Caco-2 (cell line): Measurements from ENCODE around the gene TBC1D9B. TPM values are rescaled to one million over a fixed set of nuclear protein-coding genes. Genes with fewer than 3 reads are reported as not detected.
"Not testable (repeated sequence)": the region's sequence is repeated elsewhere in the genome, so short reads cannot be mapped to it uniquely, and the experiment has no call there.

Experiments
- BruUV-seq: library from RNA; stranded (reverse); fragments of 400-500 nt; replicated peaks from 2 replicates; lab custom pipeline; 2021; lab: Mats Ljungman, UMichigan
- CTCF ChIA-PET: fragments of 300-600 bp; sonication (Branson Sonifier 250); formaldehyde crosslinking; loops from one replicate; lab custom pipeline; 2022; ENCODE audit warnings: antibody characterized with exemption; lab: Charles Lee
- POLR2A ChIA-PET: fragments of 300-600 bp; sonication (Branson Sonifier 250); formaldehyde crosslinking; loops from one replicate; lab custom pipeline; 2022; ENCODE audit warnings: antibody characterized with exemption; lab: Charles Lee
- DNase-seq, 2 experiments: peaks; one replicate each; pipeline versions ENCODE4 v3.0.0 to v3.0.0-alpha.2; 2020 to 2022
- H3K27me3 ChIP-seq: replicated peaks from 2 replicates; pipeline ENCODE4 v1.6.0; 2011; ENCODE audit warnings: low read length; ENCODE audit not compliant: control insufficient read depth, insufficient read depth
- H3K36me3 ChIP-seq: 2 replicates; pipeline ENCODE4 v1.5.1; 2011; ENCODE audit warnings: low read length; ENCODE audit not compliant: control insufficient read depth, insufficient read depth
- H3K4me1 ChIP-seq: fragments of 250-450 bp; sonication (Bioruptor Pico); 2 replicates; pipeline ENCODE4 v1.5.1; 2020; ENCODE audit warnings: mild to moderate bottlenecking
- H3K4me3 ChIP-seq: 2 replicates; pipeline ENCODE4 v1.5.1; 2011; ENCODE audit warnings: low read depth, mild to moderate bottlenecking, control low read depth, low read length
- H3K9me3 ChIP-seq: fragments of 250-450 bp; sonication (Bioruptor Pico); 2 replicates; pipeline ENCODE4 v1.5.1; 2020; ENCODE audit warnings: mild to moderate bottlenecking, moderate library complexity
- H3K27ac Mint-ChIP-seq: one replicate; pipeline ENCODE4 v1.8.0; 2022; ENCODE audit warnings: mixed read lengths; ENCODE audit not compliant: unreplicated experiment
- H3K27me3 Mint-ChIP-seq: one replicate; pipeline ENCODE4 v1.8.0; 2022; ENCODE audit warnings: mixed read lengths; ENCODE audit not compliant: insufficient read depth, unreplicated experiment
- H3K36me3 Mint-ChIP-seq: one replicate; pipeline ENCODE4 v1.8.0; 2022; ENCODE audit warnings: mild to moderate bottlenecking, mixed read lengths; ENCODE audit not compliant: insufficient read depth, unreplicated experiment
- H3K4me1 Mint-ChIP-seq: one replicate; pipeline ENCODE4 v1.8.0; 2022; ENCODE audit warnings: low read depth, mixed read lengths; ENCODE audit not compliant: unreplicated experiment
- H3K4me3 Mint-ChIP-seq: one replicate; pipeline ENCODE4 v1.8.0; 2022; ENCODE audit warnings: mild to moderate bottlenecking, moderate library complexity, mixed read lengths; ENCODE audit not compliant: unreplicated experiment
- H3K9me3 Mint-ChIP-seq: one replicate; pipeline ENCODE4 v1.8.0; 2022; ENCODE audit warnings: mixed read lengths; ENCODE audit not compliant: unreplicated experiment
- intact Hi-C: fragments of 100-400 bp; cut with micrococcal nuclease; formaldehyde crosslinking; loops from one replicate; pipeline ENCODE4 v1.10.0; 2022; ENCODE audit not compliant: unreplicated experiment
- total RNA-seq: library from RNA; stranded (reverse); gene quantifications from 2 replicates; pipeline ENCODE4 v1.2.3, GENCODE V29; 2022
- TF ChIP-seq, protein P1 (sequence below), 2 experiments: fragments of 200-600 bp in 1 of 2; IDR thresholded peaks; 1 replicate in 1 of 2; 2 replicates in 1 of 2; pipeline versions ENCODE4 v1.5.1 to v1.8.0; 2011 to 2022; ENCODE audit warnings: antibody characterized with exemption in 1 of 2, control low read depth in 1 of 2, inconsistent platforms in 1 of 2, low read depth in 1 of 2, low read length in 1 of 2, mild to moderate bottlenecking in 1 of 2, moderate library complexity in 1 of 2; ENCODE audit not compliant: insufficient read depth in 1 of 2, severe bottlenecking in 1 of 2, unreplicated experiment in 1 of 2

TBC1D9B gene
- total RNA-seq, 1 experiment from 2014 or later = 107 TPM

DNA sequence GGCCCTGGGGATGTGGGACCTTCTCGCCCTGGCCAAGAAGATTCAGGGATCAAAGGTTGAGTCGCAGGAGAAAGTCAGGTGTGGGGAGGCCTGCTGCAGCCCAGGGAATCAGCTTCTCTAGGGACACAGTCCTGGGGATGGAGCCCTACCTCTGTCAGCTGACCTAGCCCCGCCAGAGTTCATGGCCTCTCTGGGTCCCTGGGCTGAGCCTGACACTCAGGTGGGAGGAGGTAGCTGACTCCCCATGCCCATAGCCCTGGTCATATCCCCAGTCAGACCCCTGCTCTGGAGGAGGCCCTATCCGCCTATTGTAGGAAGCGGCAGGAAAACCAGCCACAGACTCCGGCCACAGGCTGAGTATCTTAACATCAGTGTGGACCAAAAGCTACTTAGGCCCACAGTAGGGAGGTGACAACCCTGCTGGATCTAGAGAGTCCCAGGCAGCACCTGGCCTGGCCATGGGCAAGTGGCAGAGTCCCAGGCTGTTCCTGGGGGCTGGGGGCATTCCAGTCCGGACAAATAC is 34.0 kb downstream of the TBC1D9B start:
- Histone ChIP-seq H3K27me3 (no peaks in the 10 kb centered on the region), H3K9me3 (no peaks in the 10 kb centered on the region), H3K4me3 (no peak overlapping the region), H3K4me1 (no peaks in the 10 kb centered on the region), H3K36me3 (peaks cover 2% of the 10 kb centered on the region)
- Mint-ChIP-seq H3K27ac (no peak overlapping the region), H3K4me3 (no peak overlapping the region), H3K36me3 (peaks cover 38% of the 10 kb centered on the region), H3K9me3 (no peaks in the 10 kb centered on the region), H3K4me1 (no peaks in the 10 kb centered on the region), H3K27me3 (no peaks in the 10 kb centered on the region)
- BruUV-seq = no TSS peak
- intact Hi-C loops = no loop called here
- TF ChIP-seq, protein P1, sequence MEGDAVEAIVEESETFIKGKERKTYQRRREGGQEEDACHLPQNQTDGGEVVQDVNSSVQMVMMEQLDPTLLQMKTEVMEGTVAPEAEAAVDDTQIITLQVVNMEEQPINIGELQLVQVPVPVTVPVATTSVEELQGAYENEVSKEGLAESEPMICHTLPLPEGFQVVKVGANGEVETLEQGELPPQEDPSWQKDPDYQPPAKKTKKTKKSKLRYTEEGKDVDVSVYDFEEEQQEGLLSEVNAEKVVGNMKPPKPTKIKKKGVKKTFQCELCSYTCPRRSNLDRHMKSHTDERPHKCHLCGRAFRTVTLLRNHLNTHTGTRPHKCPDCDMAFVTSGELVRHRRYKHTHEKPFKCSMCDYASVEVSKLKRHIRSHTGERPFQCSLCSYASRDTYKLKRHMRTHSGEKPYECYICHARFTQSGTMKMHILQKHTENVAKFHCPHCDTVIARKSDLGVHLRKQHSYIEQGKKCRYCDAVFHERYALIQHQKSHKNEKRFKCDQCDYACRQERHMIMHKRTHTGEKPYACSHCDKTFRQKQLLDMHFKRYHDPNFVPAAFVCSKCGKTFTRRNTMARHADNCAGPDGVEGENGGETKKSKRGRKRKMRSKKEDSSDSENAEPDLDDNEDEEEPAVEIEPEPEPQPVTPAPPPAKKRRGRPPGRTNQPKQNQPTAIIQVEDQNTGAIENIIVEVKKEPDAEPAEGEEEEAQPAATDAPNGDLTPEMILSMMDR (IDR thresholded peaks at IDR 0.05; ENCODE audit: insufficient read depth in 1 of 2, low read depth in 1 of 2, low read length in 1 of 2, severe bottlenecking in 1 of 2, unreplicated experiment in 1 of 2) = no peak
- ChIA-PET CTCF (interaction anchor here (0.7 kb wide), 1 partner anchor 9 kb away, joined by 4 read pairs; no protein-coding TSS in a partner anchor), POLR2A (no interaction called here)
- no peak for DNase-seq

GRCh38 chr5:179872828-179873575 is 34.7 kb downstream of the TBC1D9B start:
- ChIA-PET CTCF (no interaction called here), POLR2A (no interaction called here)
- Mint-ChIP-seq H3K4me3 (no peak overlapping the region), H3K27ac (no peak overlapping the region), H3K27me3 (no peaks in the 10 kb centered on the region), H3K9me3 (no peaks in the 10 kb centered on the region), H3K36me3 (peaks cover 44% of the 10 kb centered on the region), H3K4me1 (no peaks in the 10 kb centered on the region)
- H3K27me3 ChIP-seq = no peaks in the 10 kb centered on the region
- no TSS peak for BruUV-seq
- no peaks in the 10 kb centered on the region for H3K9me3 ChIP-seq
- H3K36me3 ChIP-seq = peaks cover 2% of the 10 kb centered on the region
- no peak overlapping the region for H3K4me3 ChIP-seq
- TF ChIP-seq, protein P1 (IDR thresholded peaks at IDR 0.05; ENCODE audit: insufficient read depth in 1 of 2, low read depth in 1 of 2, low read length in 1 of 2, severe bottlenecking in 1 of 2, unreplicated experiment in 1 of 2) = no peak
- H3K4me1 ChIP-seq = no peaks in the 10 kb centered on the region
- DNase-seq = no peak
- intact Hi-C loops = no loop called here

- Mint-ChIP-seq H3K36me3 (peaks cover 43% of the 10 kb centered on the region), H3K27me3 (no peaks in the 10 kb centered on the region), H3K9me3 (no peaks in the 10 kb centered on the region), H3K4me3 (no peak overlapping the region), H3K4me1 (no peaks in the 10 kb centered on the region), H3K27ac (no peak overlapping the region)
- ChIA-PET POLR2A (no interaction called here), CTCF (no interaction called here)
- Histone ChIP-seq H3K4me3 (no peak overlapping the region), H3K36me3 (peaks cover 2% of the 10 kb centered on the region), H3K27me3 (no peaks in the 10 kb centered on the region), H3K4me1 (no peaks in the 10 kb centered on the region), H3K9me3 (no peaks in the 10 kb centered on the region)
- intact Hi-C loops = no loop called here
- no peak for DNase-seq
- BruUV-seq = no TSS peak
- TF ChIP-seq, protein P1 (IDR thresholded peaks at IDR 0.05; ENCODE audit: insufficient read depth in 1 of 2, low read depth in 1 of 2, low read length in 1 of 2, severe bottlenecking in 1 of 2, unreplicated experiment in 1 of 2) = no peak
Observed at GRCh38 chr5:179872055-179872827, 35.5 kb downstream of the TBC1D9B start.

DNA sequence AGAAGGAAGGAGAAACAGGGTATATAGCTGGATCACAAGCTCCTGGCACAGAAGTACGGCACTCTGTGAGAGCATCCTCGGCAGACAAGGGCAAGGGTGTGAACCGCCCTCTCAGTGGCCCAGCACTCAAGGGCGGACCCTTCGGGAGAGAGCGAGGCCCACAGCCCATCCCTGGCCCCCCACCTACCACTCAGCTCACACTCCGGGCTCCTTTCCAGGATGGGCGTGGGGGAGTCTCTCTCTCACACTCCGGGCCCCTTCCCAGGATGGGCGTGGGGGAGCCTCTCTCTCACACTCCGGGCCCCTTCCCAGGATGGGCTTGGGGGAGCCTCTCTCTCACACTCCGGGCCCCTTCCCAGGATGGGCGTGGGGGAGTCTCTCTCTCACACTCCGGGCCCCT is 36.2 kb downstream of the TBC1D9B start:
- H3K4me3 Mint-ChIP-seq, H3K4me1 Mint-ChIP-seq, H3K9me3 ChIP-seq, POLR2A ChIA-PET, H3K4me1 ChIP-seq, intact Hi-C loops, H3K36me3 ChIP-seq, H3K4me3 ChIP-seq, H3K27ac Mint-ChIP-seq, BruUV-seq, H3K9me3 Mint-ChIP-seq, H3K27me3 Mint-ChIP-seq, CTCF ChIA-PET, DNase-seq, H3K27me3 ChIP-seq: not testable (repeated sequence)
- peaks cover 47% of the 10 kb centered on the region for H3K36me3 Mint-ChIP-seq
